Subcutaneous abdominal adipose tissue (tissue), 5 donors: ENCODE data around the gene TFPI.
"Not testable (repeated sequence)": the region's sequence is repeated elsewhere in the genome, so short reads cannot be mapped to it uniquely, and the experiment has no call there.

ENCODE experiments used
- H3K27ac ChIP-seq: one replicate; pipeline ENCODE4 v1.7.0; 2013; ENCODE audit warnings: low read depth, mild to moderate bottlenecking, inconsistent platforms, low read length, moderate library complexity
- H3K27me3 ChIP-seq, 5 donors: one replicate each; pipeline ENCODE4 v1.7.0; 2013; ENCODE audit warnings: low read length in 5 of 5, inconsistent platforms in 1 of 5; ENCODE audit not compliant: control insufficient read depth in 5 of 5, insufficient read depth in 4 of 5
- H3K36me3 ChIP-seq, 5 donors: one replicate each; pipeline ENCODE4 v1.7.0; 2013; ENCODE audit warnings: low read length in 5 of 5; ENCODE audit not compliant: control insufficient read depth in 5 of 5, insufficient read depth in 5 of 5
- H3K4me1 ChIP-seq, 5 donors: one replicate each; pipeline ENCODE4 v1.7.0; 2013; ENCODE audit warnings: low read length in 5 of 5, mild to moderate bottlenecking in 3 of 5, moderate library complexity in 1 of 5; ENCODE audit not compliant: control insufficient read depth in 5 of 5, insufficient read depth in 5 of 5
- H3K4me3 ChIP-seq, 5 donors: one replicate each; pipeline ENCODE4 v1.7.0; 2013; ENCODE audit warnings: low read length in 5 of 5, low read depth in 1 of 5
- H3K9ac ChIP-seq, 5 donors: one replicate each; pipeline ENCODE4 v1.7.0; 2013; ENCODE audit warnings: low read length in 5 of 5, mild to moderate bottlenecking in 4 of 5, moderate library complexity in 3 of 5
- H3K9me3 ChIP-seq, 5 donors: one replicate each; pipeline ENCODE4 v1.7.0; 2013; ENCODE audit warnings: low read length in 5 of 5; ENCODE audit not compliant: control insufficient read depth in 5 of 5
- donor health status: healthy.
- donor health status: healthy.
- donor health status: healthy.
- donor health status: healthy.
- donor health status: healthy.

Gene TFPI

DNA sequence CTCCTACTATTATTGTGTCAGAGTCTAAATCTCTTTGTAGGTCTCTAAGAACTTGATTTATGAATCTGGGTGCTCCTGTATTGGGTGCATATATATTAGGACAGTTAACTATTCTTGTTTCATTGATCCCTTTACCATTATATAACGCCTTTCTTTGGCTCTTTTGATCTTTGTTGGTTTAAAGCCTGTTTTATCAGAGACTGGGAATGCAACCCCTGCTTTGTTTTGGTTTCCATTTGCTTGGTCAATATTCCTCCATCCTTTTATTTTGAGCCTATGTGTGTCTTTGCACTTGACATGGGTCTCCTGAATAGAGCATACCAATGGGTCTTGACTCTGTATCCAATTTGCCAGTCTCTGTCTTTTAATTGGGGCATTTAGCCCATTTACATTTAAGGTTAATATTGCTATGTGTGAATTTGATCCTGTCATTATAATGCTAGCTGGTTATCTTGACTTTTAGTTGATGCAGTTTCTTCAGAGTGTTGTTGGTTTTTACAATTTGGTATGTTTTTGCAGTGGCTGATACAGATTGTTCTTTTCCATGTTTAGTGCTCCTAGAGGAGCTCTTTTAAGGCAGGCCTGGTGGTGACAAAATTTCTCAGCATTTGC is 36.4 kb downstream of the TFPI start:
- not testable (repeated sequence) for H3K4me3 ChIP-seq, H3K27me3 ChIP-seq, H3K9ac ChIP-seq, H3K36me3 ChIP-seq, H3K9me3 ChIP-seq, H3K4me1 ChIP-seq, H3K27ac ChIP-seq

DNA sequence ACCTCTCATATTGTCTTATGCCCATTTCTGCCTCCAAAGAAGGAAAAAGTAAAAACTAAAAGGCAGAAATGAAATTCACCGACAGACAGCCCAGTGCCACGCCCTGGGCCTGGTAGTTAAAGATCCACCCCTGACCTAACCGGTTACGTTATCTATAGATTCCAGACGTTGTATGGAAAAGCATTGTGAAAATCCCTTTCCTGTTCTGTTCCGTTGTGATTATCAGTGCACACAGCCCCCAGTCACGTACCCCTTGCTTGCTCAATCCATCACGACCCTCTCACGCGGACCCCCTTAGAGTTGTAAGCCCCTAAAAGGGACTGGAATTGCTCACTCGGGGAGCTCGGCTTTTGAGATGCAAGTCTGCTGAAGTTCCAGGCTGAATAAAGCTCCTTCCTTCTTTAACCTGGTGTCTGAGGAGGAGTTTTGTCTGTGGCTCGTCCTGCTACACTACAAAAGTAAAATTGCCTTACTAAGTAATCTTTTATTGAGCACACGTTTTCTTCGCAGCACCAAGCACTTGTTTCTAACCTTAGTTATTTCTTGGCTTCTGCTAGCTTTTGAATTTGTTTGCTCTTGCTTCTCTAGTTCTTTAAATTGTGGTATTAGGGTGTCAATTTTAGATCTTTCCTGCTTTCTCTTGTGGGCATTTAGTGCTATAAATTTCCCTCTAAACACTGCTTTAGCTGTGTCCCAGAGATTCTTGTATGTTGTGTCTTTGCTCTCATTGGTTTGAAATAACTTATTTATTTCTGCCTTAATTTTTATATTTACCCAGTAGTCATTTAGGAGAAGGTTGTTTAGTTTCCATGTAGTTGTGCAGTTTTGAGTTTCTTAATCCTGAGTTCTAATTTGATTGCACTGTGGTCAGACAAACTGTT is 37.4 kb downstream of the TFPI start:
- H3K4me3 ChIP-seq, H3K4me1 ChIP-seq, H3K36me3 ChIP-seq, H3K9ac ChIP-seq, H3K27ac ChIP-seq, H3K9me3 ChIP-seq, H3K27me3 ChIP-seq: not testable (repeated sequence)

DNA sequence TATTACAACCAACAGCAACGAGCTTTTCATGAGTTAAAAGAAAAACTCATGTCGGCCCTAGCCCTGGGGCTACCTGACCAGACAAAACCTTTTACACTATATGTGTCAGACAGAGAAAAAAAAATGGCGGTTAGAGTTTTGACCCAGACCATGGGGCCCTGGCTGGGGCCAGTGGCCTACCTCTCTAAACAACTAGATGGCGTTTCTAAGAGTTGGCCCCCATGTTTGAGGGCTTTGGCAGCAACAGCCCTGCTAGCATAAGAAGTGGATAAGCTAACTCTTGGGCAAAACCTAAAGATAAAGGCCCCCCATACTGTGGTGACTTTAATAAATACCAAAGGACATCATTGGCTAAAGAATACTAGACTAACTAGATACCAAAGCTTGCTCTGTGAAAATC is 39.3 kb downstream of the TFPI start:
- H3K9ac ChIP-seq = no peak overlapping the region
- no peak overlapping the region for H3K27ac ChIP-seq
- no peaks in the 10 kb centered on the region for H3K4me1 ChIP-seq
- peaks cover 0 to 9% (median 5%) of the 10 kb centered on the region in 5 donors for H3K9me3 ChIP-seq
- H3K27me3 ChIP-seq = no peaks in the 10 kb centered on the region
- H3K4me3 ChIP-seq = no peak overlapping the region
- peaks cover 0 to 6% (median 0%) of the 10 kb centered on the region in 5 donors for H3K36me3 ChIP-seq

DNA sequence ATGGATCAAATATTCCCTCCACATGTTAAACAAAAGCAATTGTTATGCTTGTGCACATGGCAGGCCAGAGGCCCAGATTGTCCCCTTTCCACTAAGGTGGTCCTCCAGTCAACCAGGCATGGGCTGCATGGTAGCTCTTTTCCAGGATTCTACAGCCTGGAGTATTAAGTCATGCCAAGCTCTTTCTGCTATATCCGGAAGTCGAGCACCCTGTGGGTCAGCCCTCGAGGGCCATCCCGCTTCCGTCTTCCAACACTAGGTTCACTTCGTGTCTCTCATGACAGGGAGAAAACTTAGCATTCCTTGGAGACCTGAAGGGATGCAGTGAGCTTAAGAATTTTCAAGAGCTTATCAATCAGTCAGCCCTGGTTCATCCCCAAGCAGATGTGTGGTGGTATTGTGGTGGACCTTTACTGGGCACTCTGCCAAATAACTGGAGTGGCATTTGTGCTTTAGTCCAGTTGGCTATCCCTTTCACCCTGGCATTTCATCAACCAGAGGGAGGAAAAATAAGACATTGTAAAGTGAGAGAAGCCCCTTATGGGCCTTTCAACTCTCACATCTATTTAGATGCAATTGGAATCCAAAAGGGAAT is 39.9 kb downstream of the TFPI start:
- not testable (repeated sequence) for H3K36me3 ChIP-seq, H3K9ac ChIP-seq, H3K4me3 ChIP-seq, H3K27me3 ChIP-seq, H3K4me1 ChIP-seq, H3K9me3 ChIP-seq, H3K27ac ChIP-seq

DNA sequence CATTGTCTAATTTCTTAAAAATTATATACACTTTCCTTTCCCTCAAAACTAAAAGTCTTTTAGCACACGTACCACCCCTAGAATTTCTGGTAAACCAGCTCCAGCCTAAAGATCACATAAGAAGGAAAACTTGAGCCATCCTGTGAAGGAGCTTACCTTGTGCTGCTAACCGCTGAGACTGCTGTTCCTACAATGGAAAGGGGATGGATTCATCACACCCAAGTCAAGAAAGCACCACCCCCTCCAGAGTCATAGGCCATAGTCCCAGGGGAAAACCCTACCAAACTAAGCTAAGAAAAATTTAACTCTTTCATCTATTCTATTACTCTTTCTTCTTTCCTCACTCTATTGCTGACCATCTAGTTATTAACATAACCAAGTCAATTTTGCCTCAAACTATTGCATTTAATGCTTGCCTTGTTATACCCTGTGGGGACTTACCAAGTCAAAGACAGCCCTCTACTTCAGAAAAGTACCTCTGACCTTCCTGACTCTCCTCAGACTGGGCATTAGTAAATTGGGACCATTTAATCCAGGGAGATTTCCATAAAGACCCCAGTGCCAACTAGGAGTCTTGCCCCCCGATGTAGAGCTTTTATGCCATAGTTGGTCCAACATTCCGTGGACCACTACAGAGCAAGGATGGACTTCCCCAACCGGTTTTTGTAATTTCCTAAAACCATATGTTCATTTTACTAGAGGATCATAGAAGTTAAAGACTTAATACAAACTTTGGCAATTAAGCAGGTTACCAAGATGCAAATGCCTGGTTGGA is 40.6 kb downstream of the TFPI start:
- not testable (repeated sequence) for H3K9me3 ChIP-seq, H3K36me3 ChIP-seq, H3K4me1 ChIP-seq, H3K4me3 ChIP-seq, H3K9ac ChIP-seq, H3K27me3 ChIP-seq, H3K27ac ChIP-seq

DNA sequence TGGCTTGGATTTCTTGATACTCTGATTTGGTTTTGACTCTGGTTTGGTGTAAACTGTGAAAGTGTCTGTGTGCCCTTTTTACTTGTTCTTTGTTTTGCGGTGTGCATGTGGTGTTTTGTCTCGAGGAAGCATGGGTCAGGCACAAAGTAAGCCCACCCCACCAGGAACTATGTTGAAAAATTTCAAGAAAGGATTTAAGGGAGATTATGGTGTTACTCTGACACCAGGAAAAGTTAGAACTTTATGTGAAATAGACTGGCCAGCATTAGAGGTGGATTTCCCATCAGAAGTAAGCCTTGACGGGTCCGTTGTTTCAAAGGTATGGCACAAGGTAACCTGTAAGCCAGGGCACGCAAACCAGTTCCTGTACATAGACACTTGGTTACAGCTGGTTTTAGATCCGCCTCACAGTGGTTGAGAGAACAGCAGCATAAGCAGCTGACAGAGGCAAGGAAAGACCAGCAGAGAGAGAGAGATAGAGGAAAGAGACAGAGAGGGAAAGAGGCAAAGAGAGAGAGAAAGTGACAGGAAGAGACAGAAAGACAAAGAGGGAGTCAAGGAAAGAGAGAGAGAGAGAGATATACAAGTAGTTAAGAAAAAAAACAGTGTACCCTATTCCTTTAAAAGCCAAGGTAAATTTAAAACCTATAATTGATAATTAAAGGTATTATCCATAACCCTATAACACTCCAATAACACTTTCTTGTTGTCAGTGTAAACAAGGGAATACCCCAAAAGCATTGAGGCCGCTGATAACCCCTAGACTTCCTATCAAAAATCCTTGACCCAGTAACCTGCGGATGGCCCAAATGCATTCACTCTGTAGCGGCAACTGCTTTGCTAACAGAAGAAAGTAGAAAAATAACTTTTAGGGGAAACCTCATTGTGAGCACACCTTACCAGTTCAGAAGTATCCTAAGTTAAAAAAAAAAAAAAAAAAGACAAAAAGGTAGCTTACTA is 42.6 kb downstream of the TFPI start:
- Histone ChIP-seq H3K27me3 (no peaks in the 10 kb centered on the region), H3K27ac (no peak overlapping the region), H3K9ac (no peak overlapping the region), H3K4me1 (no peaks in the 10 kb centered on the region), H3K36me3 (no peaks in the 10 kb centered on the region), H3K4me3 (no peak overlapping the region), H3K9me3 (peaks cover 0 to 4% (median under 1%) of the 10 kb centered on the region in 5 donors)

DNA sequence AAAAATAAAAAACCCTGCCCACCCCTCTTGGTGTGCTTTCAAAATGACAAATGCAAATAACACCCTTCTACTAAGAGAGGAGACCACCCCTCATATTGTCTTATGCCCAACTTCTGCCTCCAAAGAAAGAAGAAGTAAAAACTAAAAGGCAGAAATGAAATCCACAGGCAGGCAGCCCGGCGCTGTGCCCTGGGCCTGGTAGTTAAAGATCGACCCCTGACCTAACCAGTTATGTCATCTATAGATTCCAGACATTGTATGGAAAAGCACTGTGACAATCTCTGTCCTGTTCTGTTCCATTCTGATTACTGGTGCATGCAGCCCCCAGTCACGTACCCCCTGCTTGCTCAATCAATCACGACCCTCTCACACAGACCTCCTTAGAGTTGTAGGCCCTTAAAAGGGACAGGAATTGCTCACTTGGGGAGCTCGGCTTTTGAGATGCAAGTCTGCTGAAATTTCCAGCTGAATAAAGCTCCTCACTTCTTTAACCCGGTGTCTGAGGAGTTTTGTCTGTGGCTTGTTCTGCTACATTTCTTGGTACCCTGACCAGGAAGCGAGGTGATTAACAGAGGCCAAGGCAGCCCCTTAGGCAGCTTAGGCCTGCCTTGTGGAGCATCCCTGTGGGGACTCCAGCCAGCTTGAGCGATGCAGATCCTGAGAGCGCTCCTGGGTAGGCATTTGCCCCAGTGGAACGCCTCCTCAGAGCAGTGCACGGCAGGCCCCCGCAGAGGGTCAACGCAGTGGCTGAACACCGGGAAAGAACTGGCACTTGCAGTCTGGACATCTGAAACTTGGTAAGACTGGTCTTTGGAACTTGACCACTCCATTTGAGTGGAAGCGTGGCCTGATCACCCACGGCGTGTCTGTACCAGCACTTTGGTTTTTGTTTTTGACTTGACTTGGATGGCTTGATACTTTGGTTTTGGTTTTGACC is 43.5 kb downstream of the TFPI start:
- not testable (repeated sequence) for H3K4me1 ChIP-seq, H3K9me3 ChIP-seq, H3K27me3 ChIP-seq, H3K9ac ChIP-seq, H3K4me3 ChIP-seq, H3K27ac ChIP-seq, H3K36me3 ChIP-seq

DNA sequence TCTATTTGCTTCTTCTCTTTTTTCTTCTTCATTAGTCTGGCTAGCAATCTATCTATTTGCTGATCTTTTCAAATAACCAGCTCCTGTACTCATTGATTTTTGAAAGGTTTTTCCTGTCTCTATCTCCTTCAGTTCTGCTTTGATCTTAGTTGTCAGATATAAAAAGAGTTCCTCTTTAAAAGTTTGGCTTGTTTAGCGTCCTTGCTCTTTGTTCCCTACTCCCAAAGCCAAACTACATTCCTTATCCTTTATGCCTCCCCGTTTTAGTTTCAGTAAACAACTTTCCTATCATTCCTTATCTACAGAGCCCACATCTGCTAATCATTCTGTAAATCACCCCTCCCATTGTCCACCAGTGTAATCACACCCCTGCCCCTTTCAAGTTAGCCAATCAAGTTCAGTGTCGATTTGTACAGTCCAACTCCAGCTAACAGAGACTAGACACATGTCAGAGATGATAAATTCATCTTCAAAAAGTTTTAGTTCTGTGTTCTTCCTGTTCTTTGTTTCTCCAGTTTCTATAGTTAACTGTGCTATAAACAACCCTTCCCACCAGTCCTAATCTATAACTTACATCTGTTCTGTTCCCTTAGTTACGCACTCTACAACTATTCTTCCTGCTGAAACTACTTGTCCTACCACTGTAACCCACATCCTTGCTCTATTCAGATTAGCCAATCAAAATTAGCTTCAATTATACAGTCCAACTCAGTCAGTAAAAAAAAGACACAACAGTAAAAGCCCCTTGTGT is 44.4 kb downstream of the TFPI start:
- H3K27me3 ChIP-seq = no peaks in the 10 kb centered on the region
- no peaks in the 10 kb centered on the region for H3K36me3 ChIP-seq
- no peak overlapping the region for H3K27ac ChIP-seq
- H3K4me1 ChIP-seq = no peaks in the 10 kb centered on the region
- H3K9ac ChIP-seq = no peak overlapping the region
- H3K9me3 ChIP-seq = peaks cover 0 to 2% (median 0%) of the 10 kb centered on the region in 5 donors
- H3K4me3 ChIP-seq = no peak overlapping the region
